Thoracic aorta (tissue), 2 donors: ENCODE measurements around the gene IFNG. TPM values are rescaled to one million over a fixed set of nuclear protein-coding genes. Genes with fewer than 3 reads are reported as not detected.

ENCODE experiments used
- ATAC-seq: fragments of 150-250 bp; one replicate; pipeline ENCODE4 v1.8.0; 2017; ENCODE audit warnings: low read depth; ENCODE audit not compliant: insufficient number of reproducible peaks, low FRiP score
- DNase-seq: peaks from one replicate; pipeline ENCODE4 v3.0.0-alpha.2; 2020; ENCODE audit warnings: low spot score
- H3K27ac ChIP-seq, 2 donors: fragments of 200-600 bp; sonication (generic); 1 replicate in 1 of 2; 2 replicates in 1 of 2; pipeline ENCODE4 v1.5.1; 2016; ENCODE audit warnings: mild to moderate bottlenecking in 2 of 2, moderate library complexity in 2 of 2
- H3K27me3 ChIP-seq: fragments of 200-600 bp; sonication (generic); replicated peaks from 2 replicates; pipeline ENCODE4 v1.6.0; 2016; ENCODE audit warnings: mild to moderate bottlenecking; ENCODE audit not compliant: insufficient read depth
- H3K36me3 ChIP-seq: fragments of 200-600 bp; sonication (generic); one replicate; pipeline ENCODE4 v1.5.1; 2016
- H3K4me1 ChIP-seq, 2 donors: fragments of 200-600 bp; sonication (generic); 1 replicate in 1 of 2; 2 replicates in 1 of 2; pipeline versions ENCODE4 v1.5.1 to v1.6.0; 2016; ENCODE audit warnings: low read depth in 2 of 2, mild to moderate bottlenecking in 1 of 2; ENCODE audit not compliant: control insufficient read depth in 1 of 2
- H3K4me3 ChIP-seq: fragments of 200-600 bp; sonication (generic); 2 replicates; pipeline ENCODE4 v1.5.1; 2016; ENCODE audit warnings: mild to moderate bottlenecking
- H3K9me3 ChIP-seq: fragments of 200-600 bp; sonication (generic); 2 replicates; pipeline ENCODE4 v1.5.1; 2016
- CTCF ChIP-seq: fragments of 200-600 bp; sonication (generic); IDR thresholded peaks from one replicate; pipeline ENCODE4 v1.5.1; 2019; ENCODE audit warnings: antibody characterized with exemption
- total RNA-seq, 2 donors: library from RNA; depleted of rRNA; stranded (reverse); fragments of >200 nt; gene quantifications; one replicate each; pipeline versions ENCODE4 v1.1.0 to v1.2.3, GENCODE V29; 2016

IFNG gene
- total RNA-seq, 2 donors from 2014 or later, result not detected

- no peak for ATAC-seq
- no peaks in the 10 kb centered on the region for H3K9me3 ChIP-seq
These were observed 6.8 kb upstream of the IFNG start for GRCh38 chr12:68166317-68166831.

GRCh38 chr12:68163560-68164081, 4.1 kb upstream of the IFNG start:
- Histone ChIP-seq H3K4me1 (no peaks in the 10 kb centered on the region), H3K4me3 (no peak overlapping the region), H3K27me3 (no peaks in the 10 kb centered on the region), H3K36me3 (no peaks in the 10 kb centered on the region), H3K9me3 (no peaks in the 10 kb centered on the region), H3K27ac (no peak overlapping the region)
- no peak for TF ChIP-seq CTCF
- ATAC-seq (no peak), DNase-seq (no peak)

More at GRCh38 chr12:68166317-68166831, 6.8 kb upstream of the IFNG start:
- H3K27ac ChIP-seq, result no peak overlapping the region
- DNase-seq, result no peak
- no peaks in the 10 kb centered on the region for H3K4me1 ChIP-seq
- no peaks in the 10 kb centered on the region for H3K27me3 ChIP-seq
- H3K4me3 ChIP-seq, result no peak overlapping the region
- TF ChIP-seq CTCF, result no peak
- no peaks in the 10 kb centered on the region for H3K36me3 ChIP-seq

- ATAC-seq (no peak), DNase-seq (no peak)
- H3K36me3 ChIP-seq, result no peaks in the 10 kb centered on the region
- H3K27ac ChIP-seq, result no peak overlapping the region
- TF ChIP-seq CTCF, result no peak
- no peak overlapping the region for H3K4me3 ChIP-seq
- H3K9me3 ChIP-seq, result no peaks in the 10 kb centered on the region
- H3K4me1 ChIP-seq, result no peaks in the 10 kb centered on the region
- no peaks in the 10 kb centered on the region for H3K27me3 ChIP-seq
These were observed 2.8 kb upstream of the IFNG start for GRCh38 chr12:68162374-68162773.

GRCh38 chr12:68158432-68158831, 1.1 kb downstream of the IFNG start:
- ATAC-seq (no peak), DNase-seq (no peak)
- TF ChIP-seq CTCF, result no peak
- no peaks in the 10 kb centered on the region for H3K4me1 ChIP-seq
- no peak overlapping the region for H3K27ac ChIP-seq
- no peaks in the 10 kb centered on the region for H3K9me3 ChIP-seq
- no peak overlapping the region for H3K4me3 ChIP-seq
- H3K27me3 ChIP-seq, result no peaks in the 10 kb centered on the region
- H3K36me3 ChIP-seq, result no peaks in the 10 kb centered on the region

- TF ChIP-seq CTCF, result no peak
- H3K4me1 ChIP-seq, result no peaks in the 10 kb centered on the region
- ATAC-seq (no peak), DNase-seq (no peak)
- no peak overlapping the region for H3K27ac ChIP-seq
- H3K4me3 ChIP-seq, result no peak overlapping the region
- H3K36me3 ChIP-seq, result no peaks in the 10 kb centered on the region
- no peaks in the 10 kb centered on the region for H3K27me3 ChIP-seq
- H3K9me3 ChIP-seq, result no peaks in the 10 kb centered on the region
These were observed 2.2 kb downstream of the IFNG start for GRCh38 chr12:68157380-68157779.
